HepG2 (cell line): Measurements from ENCODE around the gene AKT2. TPM values are rescaled to one million over a fixed set of nuclear protein-coding genes. Genes with fewer than 3 reads are reported as not detected.

Source experiments
- ATAC-seq: fragments of 200-7000 bp; cut with Tn5 transposase; 3 replicates; pipeline ENCODE4 v1.9.1; 2020; ENCODE audit warnings: mild to moderate bottlenecking, moderate library complexity
- BruUV-seq: library from RNA; stranded (reverse); fragments of 400-500 nt; replicated peaks from 2 replicates; lab custom pipeline; 2021; lab: Mats Ljungman, UMichigan
- CTCF ChIA-PET: fragments of 300-600 bp; formaldehyde crosslinking; extraction: SDS; loops from one replicate; lab custom pipeline; 2021; ENCODE audit warnings: low total read pairs, inconsistent platforms, low intra/inter-chr PET ratio; lab: Yijun Ruan, JAX
- POLR2A ChIA-PET: fragments of 350-600 bp; sonication (Branson Sonifier 250); formaldehyde crosslinking; loops from one replicate; lab custom pipeline; 2020; ENCODE audit warnings: antibody characterized with exemption, inconsistent platforms; lab: Yijun Ruan, JAX
- DNase-seq: peaks from one replicate; pipeline ENCODE4 v3.0.0-alpha.2; 2015; ENCODE audit warnings: low spot score
- FAIRE-seq: peaks from 3 replicates; lab custom pipeline; 2011; peaks lifted over from hg19 to GRCh38; lab: Jason Lieb, UNC
- H2AFZ ChIP-seq: one replicate; pipeline ENCODE4 v1.6.1; 2011; ENCODE audit warnings: low read length, inconsistent platforms
- H3K27ac ChIP-seq: fragments of 300-600 bp; 3 replicates; pipeline ENCODE4 v1.8.0; 2011; ENCODE audit warnings: mixed run types, mild to moderate bottlenecking, mixed read lengths, low read length, inconsistent platforms; ENCODE audit not compliant: insufficient read depth; ENCODE audit errors: extremely low read length
- H3K27me3 ChIP-seq, 2 experiments: fragments of 200-600 bp in 1 of 2; 2 replicates in 1 of 2; 3 replicates in 1 of 2; pipeline versions ENCODE4 v1.6.0 to v1.8.0; 2011; ENCODE audit warnings: low read length in 2 of 2, mild to moderate bottlenecking in 2 of 2, moderate library complexity in 2 of 2, inconsistent platforms in 1 of 2; ENCODE audit not compliant: insufficient read depth in 2 of 2, control insufficient read depth in 1 of 2
- H3K36me3 ChIP-seq, 2 experiments: fragments of 200-600 bp in 1 of 2; replicated peaks in 1 of 2; 2 replicates in 1 of 2; 3 replicates in 1 of 2; pipeline versions ENCODE4 v1.5.1 to v1.8.0; 2011; ENCODE audit warnings: low read length in 2 of 2, inconsistent platforms in 1 of 2; ENCODE audit not compliant: insufficient read depth in 2 of 2, control insufficient read depth in 1 of 2
- H3K4me1 ChIP-seq: 2 replicates; pipeline ENCODE4 v1.5.1; 2012; ENCODE audit warnings: low read length, inconsistent platforms; ENCODE audit not compliant: insufficient read depth
- H3K4me2 ChIP-seq: 2 replicates; pipeline ENCODE4 v1.6.0; 2011; ENCODE audit warnings: low read depth, low read length, inconsistent platforms
- H3K4me3 ChIP-seq, 3 experiments: fragments of 200-600 bp in 1 of 3; sonication (generic), shearing (Covaris generic) in 1 of 3; replicated peaks in 1 of 3; 2 replicates each; pipeline ENCODE4 v1.5.1; 2011 to 2016; ENCODE audit warnings: low read length in 3 of 3, inconsistent platforms in 2 of 3, low read depth in 2 of 3, mild to moderate bottlenecking in 2 of 3, control low read depth in 1 of 3, mixed read lengths in 1 of 3; ENCODE audit not compliant: insufficient read depth in 1 of 3
- H3K79me2 ChIP-seq: one replicate; pipeline ENCODE4 v1.6.1; 2011; ENCODE audit warnings: low read length, inconsistent platforms; ENCODE audit not compliant: insufficient read depth
- H3K9ac ChIP-seq: 2 replicates; pipeline ENCODE4 v1.6.0; 2011; ENCODE audit warnings: mild to moderate bottlenecking, low read depth, low read length, inconsistent platforms; ENCODE audit not compliant: insufficient read depth
- H3K9me3 ChIP-seq: 2 replicates; pipeline ENCODE4 v1.5.1; 2012; ENCODE audit warnings: mild to moderate bottlenecking, low read length
- H4K20me1 ChIP-seq: 2 replicates; pipeline ENCODE4 v1.6.0; 2011; ENCODE audit warnings: inconsistent platforms, mild to moderate bottlenecking, low read length, moderate library complexity; ENCODE audit not compliant: insufficient read depth
- HNRNPK ChIP-seq: fragments of 200-400 bp; formaldehyde crosslinking; IDR thresholded peaks from 2 replicates; pipeline ENCODE4 v1.6.1; 2018; ENCODE audit warnings: low read length, low read depth, moderate library complexity, mild to moderate bottlenecking; ENCODE audit not compliant: poor library complexity, severe bottlenecking
- MED1 ChIP-seq: sonication (generic); formaldehyde crosslinking; IDR thresholded peaks from 2 replicates; pipeline ENCODE4 v1.4.0; 2020; ENCODE audit warnings: missing genetic modification reagents
- NFKB2 ChIP-seq: sonication (generic); formaldehyde crosslinking; IDR thresholded peaks from 2 replicates; pipeline ENCODE4 v1.4.0; 2020; ENCODE audit warnings: missing genetic modification reagents, borderline replicate concordance
- RAD21 ChIP-seq: fragments of 450-650 bp; formaldehyde crosslinking; IDR thresholded peaks from 2 replicates; pipeline ENCODE4 v1.5.0; 2020; ENCODE audit warnings: mild to moderate bottlenecking
- ZNF558 ChIP-seq: sonication (generic); formaldehyde crosslinking; IDR thresholded peaks from 2 replicates; pipeline ENCODE4 v1.9.0; 2022; ENCODE audit warnings: mild to moderate bottlenecking, missing genetic modification reagents, borderline replicate concordance
- WGBS: methylation state at CpG from one replicate; pipeline ENCODE4 v1.1.6; 2017; ENCODE audit warnings: low lambda C conversion rate; 5-methylcytosine and 5-hydroxymethylcytosine counted together
- in situ Hi-C: cut with HindIII; loops from 2 replicates; pipeline ENCODE4 v1.10.0; 2017; ENCODE audit warnings: low pct_unique_long_range_greater_than_20kb; ENCODE audit not compliant: extremely low pct_ligation_motif_present
- intact Hi-C: fragments of 100-400 bp; cut with micrococcal nuclease; formaldehyde crosslinking; loops from one replicate; pipeline ENCODE4 v1.10.0; 2022; ENCODE audit not compliant: unreplicated experiment
- polyA plus RNA-seq, 8 experiments: library from polyadenylated mRNA; depleted of rRNA in 3 of 8; stranded (reverse) in 7 of 8; unstranded in 1 of 8; fragments of >200 nt; fragmentation: Illumina TruSeq in 4 of 8; extraction: Trizol in 4 of 8; gene quantifications; 2 replicates each; pipeline versions ENCODE4 v1.2.1 to v1.2.3, GENCODE V29; 2011 to 2016; ENCODE audit warnings: low read depth in 4 of 8, missing spikeins in 1 of 8, mixed read lengths in 1 of 8; ENCODE audit not compliant: insufficient read depth in 1 of 8
- total RNA-seq, 5 experiments: library from RNA; depleted of rRNA; stranded (reverse); fragments of >200 nt; fragmentation: Illumina TruSeq; extraction: Trizol; gene quantifications; 2 replicates each; pipeline ENCODE4 v1.2.3, GENCODE V29; 2016; ENCODE audit warnings: low read depth in 1 of 5
- TF ChIP-seq, protein P1 (sequence below): sonication (generic); formaldehyde crosslinking; IDR thresholded peaks from 2 replicates; pipeline ENCODE4 v1.4.0; 2020; ENCODE audit warnings: mild to moderate bottlenecking, missing genetic modification reagents, borderline replicate concordance
- TF ChIP-seq, protein P2 (sequence below): sonication (generic); formaldehyde crosslinking; IDR thresholded peaks from 2 replicates; pipeline ENCODE4 v1.4.0; 2020; ENCODE audit warnings: missing genetic modification reagents
- TF ChIP-seq, protein P3 (sequence below): sonication (generic); formaldehyde crosslinking; IDR thresholded peaks from 2 replicates; pipeline ENCODE4 v1.4.0; 2020; ENCODE audit warnings: mild to moderate bottlenecking, missing genetic modification reagents
- TF ChIP-seq, protein P4 (sequence below): sonication (generic); formaldehyde crosslinking; IDR thresholded peaks from 2 replicates; pipeline ENCODE4 v1.4.0; 2020; ENCODE audit warnings: mild to moderate bottlenecking, low read depth, missing genetic modification reagents

The AKT2 gene
- total and polyA plus RNA-seq, 2 of the 13 experiments (the other 11 are each of a cell fraction or from before 2014, with no cell fraction given): 82.1 to 173 TPM

DNA sequence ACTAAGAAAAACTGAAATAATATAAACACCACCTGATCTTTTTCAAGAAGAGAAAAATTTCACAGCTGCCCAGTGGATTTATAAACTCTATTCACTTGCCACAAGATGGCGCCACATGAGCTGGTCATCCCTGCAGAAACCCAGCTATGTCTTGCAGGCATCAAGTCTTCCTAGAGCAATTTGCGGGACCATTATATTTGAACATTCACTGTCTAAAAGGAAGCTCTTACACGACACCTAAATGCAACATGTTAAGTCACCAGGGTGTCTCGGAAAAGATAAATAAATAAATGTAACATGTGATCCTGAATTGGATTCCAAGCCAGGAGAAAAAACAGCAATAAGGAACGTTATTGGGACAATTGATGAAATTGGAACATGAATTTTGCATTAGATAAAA is 20.3 kb upstream of the AKT2 start:
- Histone ChIP-seq H3K9me3 (no peaks in the 10 kb centered on the region), H3K4me2 (no peak overlapping the region), H3K27me3 (no peaks in the 10 kb centered on the region), H2AFZ (no peak overlapping the region), H3K79me2 (no peaks in the 10 kb centered on the region), H3K4me3 (no peak overlapping the region), H3K27ac (no peak overlapping the region), H3K4me1 (no peaks in the 10 kb centered on the region), H3K9ac (no peak overlapping the region), H3K36me3 (no peaks in the 10 kb centered on the region), H4K20me1 (no peaks in the 10 kb centered on the region)
- CTCF ChIA-PET: interaction anchor here (1.1 kb wide), 1 partner anchor 83 kb away, joined by 3 read pairs; no protein-coding TSS in a partner anchor
- ATAC-seq (peak; percentile 64), FAIRE-seq (peak; percentile 42), DNase-seq (peak; percentile 78)
- WGBS: 18% methylated on average over 5 of the region's 5 CpGs
- no TSS peak for BruUV-seq
- intact Hi-C loops (loop anchor here (5.0 to 10.0 kb wide), 2 partner anchors 87 to 219 kb away; partner anchors contain the start of gene HIPK4), in situ Hi-C loops (no loop called here)
- POLR2A ChIA-PET: interaction anchor here (0.7 kb wide), 1 partner anchor 121 kb away, joined by 3 read pairs; the partner anchor contains the start of gene SERTAD1
- TF ChIP-seq ZNF558 (CRISPR knock-in tag): no peak
- TF ChIP-seq, protein P1, sequence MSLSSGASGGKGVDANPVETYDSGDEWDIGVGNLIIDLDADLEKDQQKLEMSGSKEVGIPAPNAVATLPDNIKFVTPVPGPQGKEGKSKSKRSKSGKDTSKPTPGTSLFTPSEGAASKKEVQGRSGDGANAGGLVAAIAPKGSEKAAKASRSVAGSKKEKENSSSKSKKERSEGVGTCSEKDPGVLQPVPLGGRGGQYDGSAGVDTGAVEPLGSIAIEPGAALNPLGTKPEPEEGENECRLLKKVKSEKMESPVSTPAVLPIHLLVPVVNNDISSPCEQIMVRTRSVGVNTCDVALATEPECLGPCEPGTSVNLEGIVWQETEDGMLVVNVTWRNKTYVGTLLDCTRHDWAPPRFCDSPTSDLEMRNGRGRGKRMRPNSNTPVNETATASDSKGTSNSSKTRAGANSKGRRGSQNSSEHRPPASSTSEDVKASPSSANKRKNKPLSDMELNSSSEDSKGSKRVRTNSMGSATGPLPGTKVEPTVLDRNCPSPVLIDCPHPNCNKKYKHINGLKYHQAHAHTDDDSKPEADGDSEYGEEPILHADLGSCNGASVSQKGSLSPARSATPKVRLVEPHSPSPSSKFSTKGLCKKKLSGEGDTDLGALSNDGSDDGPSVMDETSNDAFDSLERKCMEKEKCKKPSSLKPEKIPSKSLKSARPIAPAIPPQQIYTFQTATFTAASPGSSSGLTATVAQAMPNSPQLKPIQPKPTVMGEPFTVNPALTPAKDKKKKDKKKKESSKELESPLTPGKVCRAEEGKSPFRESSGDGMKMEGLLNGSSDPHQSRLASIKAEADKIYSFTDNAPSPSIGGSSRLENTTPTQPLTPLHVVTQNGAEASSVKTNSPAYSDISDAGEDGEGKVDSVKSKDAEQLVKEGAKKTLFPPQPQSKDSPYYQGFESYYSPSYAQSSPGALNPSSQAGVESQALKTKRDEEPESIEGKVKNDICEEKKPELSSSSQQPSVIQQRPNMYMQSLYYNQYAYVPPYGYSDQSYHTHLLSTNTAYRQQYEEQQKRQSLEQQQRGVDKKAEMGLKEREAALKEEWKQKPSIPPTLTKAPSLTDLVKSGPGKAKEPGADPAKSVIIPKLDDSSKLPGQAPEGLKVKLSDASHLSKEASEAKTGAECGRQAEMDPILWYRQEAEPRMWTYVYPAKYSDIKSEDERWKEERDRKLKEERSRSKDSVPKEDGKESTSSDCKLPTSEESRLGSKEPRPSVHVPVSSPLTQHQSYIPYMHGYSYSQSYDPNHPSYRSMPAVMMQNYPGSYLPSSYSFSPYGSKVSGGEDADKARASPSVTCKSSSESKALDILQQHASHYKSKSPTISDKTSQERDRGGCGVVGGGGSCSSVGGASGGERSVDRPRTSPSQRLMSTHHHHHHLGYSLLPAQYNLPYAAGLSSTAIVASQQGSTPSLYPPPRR (CRISPR knock-in tag): no peak
- no peak for TF ChIP-seq HNRNPK
- TF ChIP-seq RAD21 (CRISPR knock-in tag): peak; percentile 67; the same call in 1 of the 2 replicates
- TF ChIP-seq, protein P2, sequence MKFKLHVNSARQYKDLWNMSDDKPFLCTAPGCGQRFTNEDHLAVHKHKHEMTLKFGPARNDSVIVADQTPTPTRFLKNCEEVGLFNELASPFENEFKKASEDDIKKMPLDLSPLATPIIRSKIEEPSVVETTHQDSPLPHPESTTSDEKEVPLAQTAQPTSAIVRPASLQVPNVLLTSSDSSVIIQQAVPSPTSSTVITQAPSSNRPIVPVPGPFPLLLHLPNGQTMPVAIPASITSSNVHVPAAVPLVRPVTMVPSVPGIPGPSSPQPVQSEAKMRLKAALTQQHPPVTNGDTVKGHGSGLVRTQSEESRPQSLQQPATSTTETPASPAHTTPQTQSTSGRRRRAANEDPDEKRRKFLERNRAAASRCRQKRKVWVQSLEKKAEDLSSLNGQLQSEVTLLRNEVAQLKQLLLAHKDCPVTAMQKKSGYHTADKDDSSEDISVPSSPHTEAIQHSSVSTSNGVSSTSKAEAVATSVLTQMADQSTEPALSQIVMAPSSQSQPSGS (CRISPR knock-in tag): no peak
- TF ChIP-seq, protein P3, sequence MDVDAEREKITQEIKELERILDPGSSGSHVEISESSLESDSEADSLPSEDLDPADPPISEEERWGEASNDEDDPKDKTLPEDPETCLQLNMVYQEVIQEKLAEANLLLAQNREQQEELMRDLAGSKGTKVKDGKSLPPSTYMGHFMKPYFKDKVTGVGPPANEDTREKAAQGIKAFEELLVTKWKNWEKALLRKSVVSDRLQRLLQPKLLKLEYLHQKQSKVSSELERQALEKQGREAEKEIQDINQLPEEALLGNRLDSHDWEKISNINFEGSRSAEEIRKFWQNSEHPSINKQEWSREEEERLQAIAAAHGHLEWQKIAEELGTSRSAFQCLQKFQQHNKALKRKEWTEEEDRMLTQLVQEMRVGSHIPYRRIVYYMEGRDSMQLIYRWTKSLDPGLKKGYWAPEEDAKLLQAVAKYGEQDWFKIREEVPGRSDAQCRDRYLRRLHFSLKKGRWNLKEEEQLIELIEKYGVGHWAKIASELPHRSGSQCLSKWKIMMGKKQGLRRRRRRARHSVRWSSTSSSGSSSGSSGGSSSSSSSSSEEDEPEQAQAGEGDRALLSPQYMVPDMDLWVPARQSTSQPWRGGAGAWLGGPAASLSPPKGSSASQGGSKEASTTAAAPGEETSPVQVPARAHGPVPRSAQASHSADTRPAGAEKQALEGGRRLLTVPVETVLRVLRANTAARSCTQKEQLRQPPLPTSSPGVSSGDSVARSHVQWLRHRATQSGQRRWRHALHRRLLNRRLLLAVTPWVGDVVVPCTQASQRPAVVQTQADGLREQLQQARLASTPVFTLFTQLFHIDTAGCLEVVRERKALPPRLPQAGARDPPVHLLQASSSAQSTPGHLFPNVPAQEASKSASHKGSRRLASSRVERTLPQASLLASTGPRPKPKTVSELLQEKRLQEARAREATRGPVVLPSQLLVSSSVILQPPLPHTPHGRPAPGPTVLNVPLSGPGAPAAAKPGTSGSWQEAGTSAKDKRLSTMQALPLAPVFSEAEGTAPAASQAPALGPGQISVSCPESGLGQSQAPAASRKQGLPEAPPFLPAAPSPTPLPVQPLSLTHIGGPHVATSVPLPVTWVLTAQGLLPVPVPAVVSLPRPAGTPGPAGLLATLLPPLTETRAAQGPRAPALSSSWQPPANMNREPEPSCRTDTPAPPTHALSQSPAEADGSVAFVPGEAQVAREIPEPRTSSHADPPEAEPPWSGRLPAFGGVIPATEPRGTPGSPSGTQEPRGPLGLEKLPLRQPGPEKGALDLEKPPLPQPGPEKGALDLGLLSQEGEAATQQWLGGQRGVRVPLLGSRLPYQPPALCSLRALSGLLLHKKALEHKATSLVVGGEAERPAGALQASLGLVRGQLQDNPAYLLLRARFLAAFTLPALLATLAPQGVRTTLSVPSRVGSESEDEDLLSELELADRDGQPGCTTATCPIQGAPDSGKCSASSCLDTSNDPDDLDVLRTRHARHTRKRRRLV (CRISPR knock-in tag): no peak
- no peak for TF ChIP-seq MED1
- no peak for TF ChIP-seq NFKB2 (CRISPR knock-in tag)
- TF ChIP-seq, protein P4, sequence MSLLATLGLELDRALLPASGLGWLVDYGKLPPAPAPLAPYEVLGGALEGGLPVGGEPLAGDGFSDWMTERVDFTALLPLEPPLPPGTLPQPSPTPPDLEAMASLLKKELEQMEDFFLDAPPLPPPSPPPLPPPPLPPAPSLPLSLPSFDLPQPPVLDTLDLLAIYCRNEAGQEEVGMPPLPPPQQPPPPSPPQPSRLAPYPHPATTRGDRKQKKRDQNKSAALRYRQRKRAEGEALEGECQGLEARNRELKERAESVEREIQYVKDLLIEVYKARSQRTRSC (CRISPR knock-in tag): no peak
